ENCODE measurements around the gene TAS1R3. TPM values are rescaled to one million over a fixed set of nuclear protein-coding genes. Genes with fewer than 3 reads are reported as not detected.

Gene TAS1R3
- total RNA-seq, 1 experiment from 2014 or later = 0.28 TPM

GRCh38 chr1:1338278-1338677 is 7.2 kb downstream of the TAS1R3 start:
- Mint-ChIP-seq H3K27me3 (ENCODE audit: low read depth) (no peaks in the 10 kb centered on the region), H3K36me3 (ENCODE audit: insufficient read depth in 1 of 3, low read depth in 3 of 3) (peaks cover 21 to 38% (median 31%) of the 10 kb centered on the region in 3 experiments), H3K4me1 (no peaks in the 10 kb centered on the region), H3K9me3 (peaks cover 0 to 8% of the 10 kb centered on the region in 2 experiments; a peak in 3 of 5 replicates), H3K4me3 (no peak overlapping the region), H3K27ac (no peak overlapping the region)
- H4K8ac ChIP-seq (replicated peaks; ENCODE audit: insufficient read length, low read depth, low read length) = no peak overlapping the region
- no peak overlapping the region for H3K18ac ChIP-seq (ENCODE audit: insufficient read length, low read depth, low read length)
- no peaks in the 10 kb centered on the region for H4K20me1 ChIP-seq (ENCODE audit: control insufficient read depth, insufficient read depth, insufficient read length)
- H3K23ac ChIP-seq (ENCODE audit: insufficient read length, low read depth, low read length) = no peak overlapping the region
- no peak overlapping the region for H3K4ac ChIP-seq (ENCODE audit: low read depth, low read length)
- no peaks in the 10 kb centered on the region for H3K9me3 ChIP-seq (ENCODE audit: control insufficient read depth, low read depth, low read length)
- H3K27ac ChIP-seq (ENCODE audit: insufficient read length, low read depth, low read length) = no peak overlapping the region
- H3K9ac ChIP-seq (ENCODE audit: extremely low read depth, insufficient read length, low read length) = no peak overlapping the region
- H4K91ac ChIP-seq (ENCODE audit: insufficient read length, low read depth, low read length) = no peak overlapping the region
- H4K5ac ChIP-seq (ENCODE audit: insufficient read length, low read depth, low read length) = no peak overlapping the region
- H2AK5ac ChIP-seq (ENCODE audit: insufficient read length, low read length) = no peak overlapping the region
- no peak overlapping the region for H2AFZ ChIP-seq (ENCODE audit: low read length)
- H3K56ac ChIP-seq (ENCODE audit: insufficient read length, low read depth, low read length) = no peak overlapping the region
- no peak for DNase-seq
- H2BK20ac ChIP-seq (ENCODE audit: low read depth, low read length, poor library complexity, severe bottlenecking) = no peak overlapping the region
- H2BK5ac ChIP-seq (ENCODE audit: insufficient read length, low read length) = no peak overlapping the region
- H3K23me2 ChIP-seq (ENCODE audit: insufficient read length, low read depth, low read length, poor library complexity, severe bottlenecking) = no peaks in the 10 kb centered on the region
- H3K27me3 ChIP-seq (ENCODE audit: insufficient read depth, low read length) = no peaks in the 10 kb centered on the region
- WGBS (ENCODE audit: extremely low coverage, insufficient read length, low lambda C conversion rate) = no CpG with 5 or more reads among the region's 36 CpGs
- TF ChIP-seq CTCF (conservative IDR thresholded peaks at IDR 0.05) = no peak
- H3K79me2 ChIP-seq (ENCODE audit: insufficient read depth, low read length) = no peaks in the 10 kb centered on the region
- H2BK15ac ChIP-seq (ENCODE audit: low read depth, low read length) = no peak overlapping the region
- H2BK120ac ChIP-seq (ENCODE audit: low read depth, low read length, poor library complexity, severe bottlenecking) = no peak overlapping the region
- no peak overlapping the region for H3T11ph ChIP-seq (ENCODE audit: low read length)
- H2BK12ac ChIP-seq (ENCODE audit: insufficient read length, low read depth, low read length) = no peak overlapping the region
- no peaks in the 10 kb centered on the region for H3K4me1 ChIP-seq (ENCODE audit: insufficient read depth, low read length)
- H3K79me1 ChIP-seq (ENCODE audit: insufficient read depth, low read depth, low read length, poor library complexity, severe bottlenecking) = no peaks in the 10 kb centered on the region
- no peak overlapping the region for H3K14ac ChIP-seq (ENCODE audit: insufficient read depth, low read length)
- H3K4me2 ChIP-seq (ENCODE audit: insufficient read depth, insufficient read length, low read length) = no peak overlapping the region
